Liver (tissue), 3 donors: ENCODE measurements around the gene FGFR4.

ENCODE experiments used
- ATF3 ChIP-seq: IDR thresholded peaks from 2 replicates; pipeline ENCODE4 v1.6.1; 2016; ENCODE audit warnings: antibody characterized with exemption
- CTCF ChIP-seq: fragments of 150-350 bp; IDR thresholded peaks from 2 replicates; pipeline ENCODE4 v1.5.1; 2017; ENCODE audit warnings: improper control_type of control experiment, low read depth, low read length; ENCODE audit not compliant: missing input control
- GABPA ChIP-seq, 2 donors: IDR thresholded peaks in 1 of 2; conservative IDR thresholded peaks in 1 of 2; 2 replicates each; pipeline ENCODE4 v1.6.1; 2016; ENCODE audit warnings: antibody characterized with exemption in 2 of 2, mild to moderate bottlenecking in 1 of 2, moderate library complexity in 1 of 2
- HNF4A ChIP-seq, 2 donors: conservative IDR thresholded peaks; 2 replicates each; pipeline ENCODE4 v1.6.1; 2016; ENCODE audit warnings: antibody characterized with exemption in 2 of 2, mild to moderate bottlenecking in 2 of 2
- MAX ChIP-seq: IDR thresholded peaks from 2 replicates; pipeline ENCODE4 v1.6.1; 2016; ENCODE audit warnings: antibody characterized with exemption
- RAD21 ChIP-seq, 2 donors: IDR thresholded peaks; 2 replicates each; pipeline ENCODE4 v1.6.1; 2016; ENCODE audit warnings: antibody characterized with exemption in 2 of 2, mild to moderate bottlenecking in 2 of 2
- REST ChIP-seq: IDR thresholded peaks from 2 replicates; pipeline ENCODE4 v1.6.1; 2016; ENCODE audit warnings: antibody characterized with exemption, mild to moderate bottlenecking
- TAF1 ChIP-seq: conservative IDR thresholded peaks from 2 replicates; pipeline ENCODE4 v1.6.1; 2016; ENCODE audit warnings: antibody characterized with exemption, mild to moderate bottlenecking
- YY1 ChIP-seq: IDR thresholded peaks from 2 replicates; pipeline ENCODE4 v1.6.1; 2016; ENCODE audit warnings: antibody characterized with exemption, mild to moderate bottlenecking
- ZBTB33 ChIP-seq: IDR thresholded peaks from 2 replicates; pipeline ENCODE4 v1.6.1; 2016; ENCODE audit warnings: antibody characterized with exemption
- donor health status: healthy.
- donor health status: healthy.

GRCh38 chr5:177049285-177049684 lies 37.4 kb upstream of the FGFR4 start:
- TF ChIP-seq ATF3 = no peak
- TF ChIP-seq MAX = no peak
- no peak for TF ChIP-seq CTCF
- TF ChIP-seq GABPA (IDR thresholded peaks at IDR 0.05 in 1 of 2, conservative IDR thresholded peaks at IDR 0.05 in 1 of 2) = no peak
- TF ChIP-seq YY1 = no peak
- TF ChIP-seq ZBTB33 = no peak
- no peak for TF ChIP-seq TAF1
- TF ChIP-seq RAD21 (IDR thresholded peaks at IDR 0.05) = no peak
- TF ChIP-seq REST = no peak
- TF ChIP-seq HNF4A (conservative IDR thresholded peaks at IDR 0.05) = no peak
